H1 (cell line): ENCODE data around the gene EXOSC5. TPM values are rescaled to one million over a fixed set of nuclear protein-coding genes. Genes with fewer than 3 reads are reported as not detected.
A peak's percentile ranks its signal among the peaks of the same experiment; 100 is the strongest.

Experiments
- CTCF ChIA-PET: fragments of 300-600 bp; sonication (Branson Sonifier 250); formaldehyde crosslinking; loops from one replicate; lab custom pipeline; 2021; ENCODE audit not compliant: partially characterized antibody; lab: Charles Lee
- POLR2A ChIA-PET: fragments of 300-600 bp; sonication (Branson Sonifier 250); formaldehyde crosslinking; loops from one replicate; lab custom pipeline; 2021; ENCODE audit warnings: inconsistent platforms; ENCODE audit not compliant: partially characterized antibody; lab: Charles Lee
- DNase-seq, 2 experiments: peaks; one replicate each; pipeline versions ENCODE4 v3.0.0 to v3.0.0-alpha.2; 2010 to 2022; ENCODE audit warnings: low spot score in 2 of 2, low read depth in 1 of 2, mixed read lengths in 1 of 2
- FAIRE-seq: peaks from 2 replicates; lab custom pipeline; 2011; peaks lifted over from hg19 to GRCh38; lab: Jason Lieb, UNC
- H2AFZ ChIP-seq: 2 replicates; pipeline ENCODE4 v1.8.1; 2012; ENCODE audit warnings: low read length, inconsistent platforms
- H2AK5ac ChIP-seq: 2 replicates; pipeline ENCODE4 v1.6.1; 2013; ENCODE audit warnings: low read depth, low read length
- H2BK120ac ChIP-seq: replicated peaks from 2 replicates; pipeline ENCODE3; 2013; ENCODE audit warnings: low read depth, low read length, inconsistent platforms
- H2BK12ac ChIP-seq: 2 replicates; pipeline ENCODE4 v1.6.1; 2013; ENCODE audit warnings: low read depth, low read length
- H2BK15ac ChIP-seq: 2 replicates; pipeline ENCODE4 v1.6.1; 2013; ENCODE audit warnings: low read length
- H2BK20ac ChIP-seq: 2 replicates; pipeline ENCODE4 v1.6.1; 2013; ENCODE audit warnings: low read length
- H2BK5ac ChIP-seq: 2 replicates; pipeline ENCODE4 v1.6.1; 2013; ENCODE audit warnings: low read depth, low read length
- H3K14ac ChIP-seq: 2 replicates; pipeline ENCODE4 v1.6.1; 2013; ENCODE audit warnings: inconsistent platforms; ENCODE audit not compliant: insufficient read length
- H3K18ac ChIP-seq: 2 replicates; pipeline ENCODE4 v1.6.1; 2013; ENCODE audit warnings: low read length; ENCODE audit errors: extremely low read depth
- H3K23ac ChIP-seq: 2 replicates; pipeline ENCODE4 v1.6.1; 2013; ENCODE audit warnings: inconsistent platforms; ENCODE audit not compliant: insufficient read length
- H3K23me2 ChIP-seq: 2 replicates; pipeline ENCODE4 v1.6.1; 2013; ENCODE audit warnings: low read depth, low read length
- H3K27ac ChIP-seq: 2 replicates; pipeline ENCODE4 v1.6.1; 2011; ENCODE audit warnings: low read depth, low read length, inconsistent platforms
- H3K27me3 ChIP-seq, 4 experiments: replicated peaks in 1 of 4; 1 replicate in 1 of 4; 2 replicates in 3 of 4; pipeline versions ENCODE4 v1.6.1 to v1.8.1; 2011 to 2013; ENCODE audit warnings: low read length in 3 of 4, mild to moderate bottlenecking in 3 of 4, inconsistent platforms in 2 of 4, mixed read lengths in 2 of 4, moderate library complexity in 1 of 4; ENCODE audit not compliant: control insufficient read depth in 3 of 4, insufficient read depth in 3 of 4; ENCODE audit errors: extremely low read depth in 1 of 4
- H3K36me3 ChIP-seq, 4 experiments: 2 replicates each; pipeline versions ENCODE4 v1.6.1 to v1.8.1; 2011 to 2013; ENCODE audit warnings: mild to moderate bottlenecking in 4 of 4, low read length in 3 of 4, moderate library complexity in 2 of 4, control low read depth in 1 of 4, inconsistent platforms in 1 of 4; ENCODE audit not compliant: insufficient read depth in 4 of 4, control insufficient read depth in 2 of 4
- H3K4ac ChIP-seq: replicated peaks from 2 replicates; pipeline ENCODE3; 2013; ENCODE audit warnings: low read length, low read depth, mixed read lengths, inconsistent platforms; ENCODE audit not compliant: insufficient read length
- H3K4me1 ChIP-seq, 4 experiments: replicated peaks in 1 of 4; 1 replicate in 1 of 4; 2 replicates in 3 of 4; pipeline versions ENCODE4 v1.6.1 to v1.8.1; 2011 to 2013; ENCODE audit warnings: low read length in 3 of 4, inconsistent platforms in 2 of 4, mixed read lengths in 1 of 4; ENCODE audit not compliant: insufficient read depth in 4 of 4, control insufficient read depth in 3 of 4
- H3K4me2 ChIP-seq, 2 experiments: 2 replicates each; pipeline versions ENCODE4 v1.6.1 to v1.8.1; 2011 to 2013; ENCODE audit warnings: low read depth in 2 of 2, low read length in 2 of 2, control low read depth in 1 of 2, inconsistent platforms in 1 of 2, mild to moderate bottlenecking in 1 of 2; ENCODE audit not compliant: insufficient read depth in 1 of 2
- H3K4me3 ChIP-seq, 4 experiments: fragments of 200-600, 300-600 bp in 1 of 4; sonication (generic), shearing (Covaris generic), sonication (Bioruptor Twin) in 1 of 4; 2 replicates each; pipeline versions ENCODE4 v1.5.1 to v1.8.1; 2011 to 2016; ENCODE audit warnings: low read length in 4 of 4, low read depth in 3 of 4, control low read depth in 2 of 4, inconsistent platforms in 2 of 4, mild to moderate bottlenecking in 2 of 4, mixed read lengths in 1 of 4, moderate library complexity in 1 of 4; ENCODE audit not compliant: insufficient read depth in 2 of 4; ENCODE audit errors: extremely low read depth in 1 of 4
- H3K56ac ChIP-seq: replicated peaks from 2 replicates; pipeline ENCODE3; 2013; ENCODE audit warnings: low read depth, mild to moderate bottlenecking, mixed read lengths, low read length, inconsistent platforms; ENCODE audit not compliant: insufficient read length
- H3K79me1 ChIP-seq: 2 replicates; pipeline ENCODE4 v1.6.1; 2013; ENCODE audit warnings: low read depth, low read length, control low read depth
- H3K79me2 ChIP-seq, 2 experiments: 2 replicates each; pipeline versions ENCODE4 v1.6.1 to v1.8.1; 2012 to 2013; ENCODE audit warnings: low read length in 2 of 2, mild to moderate bottlenecking in 2 of 2, inconsistent platforms in 1 of 2; ENCODE audit not compliant: insufficient read depth in 2 of 2, control insufficient read depth in 1 of 2
- H3K9ac ChIP-seq, 4 experiments: replicated peaks in 1 of 4; 1 replicate in 1 of 4; 2 replicates in 3 of 4; pipeline versions ENCODE4 v1.6.1 to v1.8.1; 2011 to 2013; ENCODE audit warnings: low read depth in 3 of 4, low read length in 3 of 4, control low read depth in 2 of 4, mild to moderate bottlenecking in 2 of 4, moderate library complexity in 2 of 4, inconsistent platforms in 1 of 4; ENCODE audit errors: extremely low read depth in 1 of 4
- H3K9me3 ChIP-seq, 2 experiments: 2 replicates each; pipeline versions ENCODE4 v1.6.1 to v1.8.1; 2012 to 2013; ENCODE audit warnings: mild to moderate bottlenecking in 2 of 2, moderate library complexity in 2 of 2, control low read depth in 1 of 2, inconsistent platforms in 1 of 2, low read depth in 1 of 2, low read length in 1 of 2, mixed read lengths in 1 of 2; ENCODE audit not compliant: insufficient read depth in 2 of 2
- H4K20me1 ChIP-seq, 2 experiments: replicated peaks in 1 of 2; 2 replicates each; pipeline versions ENCODE3 to v1.8.1; 2011 to 2013; ENCODE audit warnings: inconsistent platforms in 2 of 2, low read length in 2 of 2, mild to moderate bottlenecking in 1 of 2; ENCODE audit not compliant: insufficient read depth in 2 of 2, control insufficient read depth in 1 of 2
- H4K5ac ChIP-seq: 2 replicates; pipeline ENCODE4 v1.6.1; 2013; ENCODE audit warnings: low read length, low read depth, mixed read lengths, inconsistent platforms; ENCODE audit not compliant: insufficient read length
- H4K8ac ChIP-seq: 2 replicates; pipeline ENCODE4 v1.8.0; 2013; ENCODE audit warnings: mild to moderate bottlenecking, moderate library complexity, low read length, inconsistent platforms; ENCODE audit not compliant: insufficient read depth; ENCODE audit errors: extremely low read depth
- H4K91ac ChIP-seq: replicated peaks from 2 replicates; pipeline ENCODE3; 2013; ENCODE audit warnings: low read length, mixed read lengths, inconsistent platforms; ENCODE audit not compliant: insufficient read length
- ASH2L ChIP-seq: fragments of 200-600, 300-600 bp; sonication (generic); IDR thresholded peaks from one replicate; pipeline ENCODE4 v1.7.1; 2017; ENCODE audit warnings: low read length
- GABPA ChIP-seq: IDR thresholded peaks from 2 replicates; pipeline ENCODE4 v1.6.1; 2011; ENCODE audit warnings: mild to moderate bottlenecking, low read length, moderate library complexity, borderline replicate concordance; ENCODE audit not compliant: insufficient read depth
- KDM5A ChIP-seq: fragments of 200-600 bp; IDR thresholded peaks from 2 replicates; pipeline ENCODE4 v1.7.1; 2012; ENCODE audit warnings: mild to moderate bottlenecking, low read length, inconsistent platforms, mixed read lengths
- RFX5 ChIP-seq: IDR thresholded peaks from 2 replicates; pipeline ENCODE4 v1.6.1; 2011; ENCODE audit warnings: low read depth, low read length, improper control_type of control experiment, borderline replicate concordance
- YY1 ChIP-seq: IDR thresholded peaks from 2 replicates; pipeline ENCODE4 v1.6.1; 2011; ENCODE audit warnings: low read depth, mild to moderate bottlenecking, low read length
- WGBS, 2 experiments: shearing (Covaris generic) in 1 of 2; methylation state at CpG; one replicate each; pipeline versions ENCODE4 v1.1.6 to v1.1.7; 2013 to 2015; ENCODE audit warnings: low lambda C conversion rate in 2 of 2, mixed read lengths in 2 of 2, inconsistent platforms in 1 of 2, low coverage in 1 of 2, missing lambda C conversion rate in 1 of 2; ENCODE audit not compliant: insufficient replicate concordance in 2 of 2, insufficient coverage in 1 of 2, insufficient read length in 1 of 2; ENCODE audit errors: extremely low coverage in 1 of 2, missing lambda C conversion rate in 1 of 2; 5-methylcytosine and 5-hydroxymethylcytosine counted together
- long read RNA-seq, 2 experiments: library from RNA in 1 of 2; library from capped mRNA in 1 of 2; stranded (forward); transcript quantifications; one replicate each; pipeline ENCODE4 v2.0.0, GENCODE V29; 2021; ENCODE audit warnings: inconsistent platforms in 1 of 2
- polyA minus RNA-seq, 3 experiments: library from RNA; depleted of rRNA, polyadenylated mRNA; stranded (reverse); fragments of >200 nt; gene quantifications; 1 replicate in 2 of 3; 2 replicates in 1 of 3; pipeline ENCODE4 v1.2.3, GENCODE V29; 2011
- polyA plus RNA-seq, 7 experiments: library from polyadenylated mRNA; depleted of rRNA in 3 of 7; stranded (reverse) in 5 of 7; unstranded in 2 of 7; fragments of >200 nt in 5 of 7; fragments of 200-250 nt in 2 of 7; gene quantifications; 1 replicate in 5 of 7; 2 replicates in 1 of 7; 4 replicates in 1 of 7; pipeline versions ENCODE4 v1.2.1 to v1.2.3, GENCODE V29; 2011 to 2013; ENCODE audit warnings: missing spikeins in 2 of 7, mixed read lengths in 2 of 7
- total RNA-seq: library from RNA; stranded (reverse); fragmentation: NEBNext Ultra II Directional; extraction: Animal tissue kit (Norgen Biotek cat#: 25700); gene quantifications from 2 replicates; pipeline ENCODE4 v1.2.1, GENCODE V29; 2021
- TF ChIP-seq, protein P1 (sequence below): IDR thresholded peaks from 2 replicates; pipeline ENCODE4 v1.6.1; 2012; ENCODE audit warnings: low read length, inconsistent platforms

Gene EXOSC5
- total RNA-seq: 56.2 and 66.0 TPM in 2 replicates
- 92.8 and 125 TPM in 2 replicates for polyA plus RNA-seq (2011; rRNA removed)
- 99.3 TPM for polyA plus RNA-seq (2011; cell fraction: cytosol; rRNA removed)
- polyA plus RNA-seq (2011; cell fraction: nucleus; rRNA removed): 84.3 TPM
- polyA plus RNA-seq (2012, experiment 1 of 2): 66.1 to 69.5 TPM (median 68.1 TPM) in 4 replicates
- 92.1 TPM for polyA plus RNA-seq (2012, experiment 2 of 2)
- 40.1 TPM for polyA plus RNA-seq (2013, experiment 1 of 2)
- polyA plus RNA-seq (2013, experiment 2 of 2): 38.2 TPM
- polyA minus RNA-seq (2011; rRNA and poly(A)+ RNA removed): 18.9 and 23.9 TPM in 2 replicates
- 30.8 TPM for polyA minus RNA-seq (2011; cell fraction: cytosol; rRNA and poly(A)+ RNA removed)
- polyA minus RNA-seq (2011; cell fraction: nucleus; rRNA and poly(A)+ RNA removed): 19.9 TPM
- long read RNA-seq, experiment 1, transcript EXOSC5-201 (6 exons, 1,118 nt): major isoform, 52 of 81 reads
- long read RNA-seq, experiment 1, partial matches to known transcripts: 22 of 81 reads
- long read RNA-seq, experiment 1, other reads (novel, unspliced or antisense): 7 of 81 reads
- long read RNA-seq, experiment 2, transcript EXOSC5-201 (6 exons, 1,118 nt): major isoform, 45 of 47 reads
- long read RNA-seq, experiment 2, partial matches to known transcripts: 0 of 47 reads
- long read RNA-seq, experiment 2, other reads (novel, unspliced or antisense): 0 of 47 reads

DNA sequence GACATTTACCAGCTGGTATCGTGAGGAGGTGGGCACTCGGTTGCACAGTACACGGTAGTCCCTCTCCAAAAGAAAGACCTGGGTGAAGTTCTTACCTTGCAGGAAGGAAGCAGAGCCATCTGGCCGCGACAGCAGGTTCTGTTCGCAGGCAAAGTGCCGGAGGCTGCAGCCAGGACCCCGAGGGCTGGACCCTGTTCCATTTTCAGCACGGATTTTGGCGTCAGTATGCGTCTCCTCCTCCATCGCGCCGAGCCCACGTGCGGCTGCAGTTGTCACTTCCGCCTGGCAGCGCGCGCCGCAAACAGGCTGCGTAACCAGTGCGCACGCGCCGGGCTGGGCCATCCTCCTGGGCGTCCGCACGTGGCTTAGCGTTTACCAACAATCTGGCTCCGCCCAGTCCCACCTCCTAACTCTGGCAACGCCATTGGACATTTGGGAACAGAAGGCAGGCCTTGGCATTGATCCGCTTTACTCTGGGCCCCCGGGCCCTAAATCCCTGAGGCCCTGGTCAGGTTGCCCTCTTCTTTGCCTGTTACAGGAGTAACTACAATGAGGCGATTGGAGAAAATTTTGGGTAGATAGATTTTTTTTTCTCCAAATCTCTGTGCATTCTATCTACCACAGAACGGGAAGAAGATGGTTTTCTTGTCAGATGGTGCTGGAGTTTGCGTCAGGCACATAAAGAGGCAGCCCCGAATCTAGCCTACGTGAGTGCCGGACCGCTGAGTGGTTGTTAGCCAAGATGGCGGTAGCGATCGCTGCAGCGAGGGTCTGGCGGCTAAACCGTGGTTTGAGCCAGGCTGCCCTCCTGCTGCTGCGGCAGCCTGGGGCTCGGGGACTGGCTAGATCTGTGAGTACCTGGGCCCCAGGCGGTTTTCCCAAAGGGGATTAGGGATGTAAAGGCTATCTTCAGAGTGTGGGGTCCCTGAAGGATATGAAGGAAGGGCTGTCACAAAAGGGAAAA, at the start of gene EXOSC5, which contains the start of gene BCKDHA:
Gene EXOSC5, minus strand, starts transcription at position 274 of the 964 bp plus-strand sequence. Its CDS starts 31 bp downstream, at position 243.
Gene BCKDHA, plus strand, starts transcription at position 733 of the 964 bp plus-strand sequence. Its CDS starts 10 bp downstream, at position 743.
- Histone ChIP-seq H3K4ac (peak within 1 kb of the TSS; percentile 17), H4K20me1 (no peaks in the 10 kb centered on the region), H2BK5ac (peak within 1 kb of the TSS; percentile 95), H4K8ac (no peak within 1 kb of the TSS), H3K4me2 (peak within 1 kb of the TSS; percentile 90 to 92), H3K18ac (peak within 1 kb of the TSS; percentile 73; the same call in 1 of the 2 replicates), H2AK5ac (no peak within 1 kb of the TSS; the same call in 1 of the 2 replicates), H3K79me1 (peaks cover 10% of the 10 kb centered on the region; the same call in 1 of the 2 replicates), H2BK12ac (no peak within 1 kb of the TSS), H2AFZ (peak within 1 kb of the TSS; percentile 82), H3K4me3 (peak within 1 kb of the TSS; percentile 85 to 99 (median 98)), H3K9me3 (no peaks in the 10 kb centered on the region), H3K79me2 (peaks cover 0 to 33% of the 10 kb centered on the region in 2 experiments; a peak in 2 of 4 replicates), H3K27ac (peak within 1 kb of the TSS; percentile 96), H3K36me3 (no peaks in the 10 kb centered on the region), H2BK15ac (no peak within 1 kb of the TSS), H3K27me3 (no peaks in the 10 kb centered on the region), H3K23ac (no peak within 1 kb of the TSS), H3K14ac (no peak within 1 kb of the TSS), H3K9ac (peak within 1 kb of the TSS; percentile 84 to 96 (median 89)), H3K56ac (no peak within 1 kb of the TSS), H4K91ac (no peak within 1 kb of the TSS), H2BK120ac (no peak within 1 kb of the TSS), H4K5ac (no peak within 1 kb of the TSS), H3K4me1 (peaks cover 0 to 5% (median 0%) of the 10 kb centered on the region in 4 experiments; a peak in 5 of 7 replicates), H2BK20ac (no peak within 1 kb of the TSS), H3K23me2 (peaks cover 4% of the 10 kb centered on the region)
- peak; percentile 96 to 98 for DNase-seq
- CTCF ChIA-PET: no interaction called here
- FAIRE-seq: peak; percentile 52
- 2% methylated on average over 50 of the region's 50 CpGs; no CpG with 5 or more reads in 1 of the 2 experiments for WGBS, 2 experiments
- POLR2A ChIA-PET: interaction anchor here (1.1 to 2.5 kb wide), 4 partner anchors 11 to 42 kb away, joined by 3 to 10 read pairs (median 8); partner anchors contain the start of genes B3GNT8 and DMAC2
- peak; percentile 94 for TF ChIP-seq YY1
- no peak for TF ChIP-seq RFX5
- TF ChIP-seq ASH2L: peak; percentile 85
- TF ChIP-seq, protein P1, sequence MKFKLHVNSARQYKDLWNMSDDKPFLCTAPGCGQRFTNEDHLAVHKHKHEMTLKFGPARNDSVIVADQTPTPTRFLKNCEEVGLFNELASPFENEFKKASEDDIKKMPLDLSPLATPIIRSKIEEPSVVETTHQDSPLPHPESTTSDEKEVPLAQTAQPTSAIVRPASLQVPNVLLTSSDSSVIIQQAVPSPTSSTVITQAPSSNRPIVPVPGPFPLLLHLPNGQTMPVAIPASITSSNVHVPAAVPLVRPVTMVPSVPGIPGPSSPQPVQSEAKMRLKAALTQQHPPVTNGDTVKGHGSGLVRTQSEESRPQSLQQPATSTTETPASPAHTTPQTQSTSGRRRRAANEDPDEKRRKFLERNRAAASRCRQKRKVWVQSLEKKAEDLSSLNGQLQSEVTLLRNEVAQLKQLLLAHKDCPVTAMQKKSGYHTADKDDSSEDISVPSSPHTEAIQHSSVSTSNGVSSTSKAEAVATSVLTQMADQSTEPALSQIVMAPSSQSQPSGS: 0 out of 2 replicates have a peak, but pooled peaks have one; percentile 1
- TF ChIP-seq KDM5A: peak; percentile 66
- TF ChIP-seq GABPA: no peak
